Fibroblast of lung (primary cell): Measurements from ENCODE around the gene MUSK. TPM values are rescaled to one million over a fixed set of nuclear protein-coding genes. Genes with fewer than 3 reads are reported as not detected.

Experiments used
- DNase-seq, 2 donors: peaks; one replicate each; pipeline versions ENCODE4 v3.0.0 to v3.0.0-alpha.2; 2010; ENCODE audit warnings: low read depth in 2 of 2
- H2AFZ ChIP-seq: 2 replicates; pipeline ENCODE4 v1.5.1; 2012; ENCODE audit warnings: low read length, control low read depth, inconsistent platforms
- H3K27ac ChIP-seq: 2 replicates; pipeline ENCODE4 v1.5.1; 2011; ENCODE audit warnings: low read length, control low read depth; ENCODE audit not compliant: insufficient read depth
- H3K27me3 ChIP-seq: 2 replicates; pipeline ENCODE4 v1.5.1; 2011; ENCODE audit warnings: mild to moderate bottlenecking, low read length; ENCODE audit not compliant: control insufficient read depth, insufficient read depth
- H3K36me3 ChIP-seq: 2 replicates; pipeline ENCODE4 v1.5.1; 2011; ENCODE audit warnings: low read length; ENCODE audit not compliant: control insufficient read depth, insufficient read depth
- H3K4me1 ChIP-seq: 2 replicates; pipeline ENCODE4 v1.5.1; 2011; ENCODE audit warnings: low read length; ENCODE audit not compliant: control insufficient read depth, insufficient read depth; ENCODE audit errors: extremely low read depth
- H3K4me2 ChIP-seq: 2 replicates; pipeline ENCODE4 v1.5.1; 2011; ENCODE audit warnings: low read length, control low read depth; ENCODE audit not compliant: insufficient read depth; ENCODE audit errors: extremely low read depth
- H3K4me3 ChIP-seq, 4 experiments: fragments of 200-600 bp in 1 of 4; sonication (generic) in 1 of 4; replicated peaks in 1 of 4; 2 replicates each; pipeline ENCODE4 v1.5.1; 2011 to 2016; ENCODE audit warnings: low read length in 4 of 4, low read depth in 3 of 4, mild to moderate bottlenecking in 3 of 4, control low read depth in 2 of 4, inconsistent platforms in 1 of 4, mixed read lengths in 1 of 4; ENCODE audit not compliant: insufficient read depth in 1 of 4; ENCODE audit errors: control extremely low read depth in 1 of 4
- H3K79me2 ChIP-seq: 2 replicates; pipeline ENCODE4 v1.5.1; 2012; ENCODE audit warnings: mild to moderate bottlenecking, low read length, inconsistent platforms; ENCODE audit not compliant: control insufficient read depth, insufficient read depth
- H3K9ac ChIP-seq: 2 replicates; pipeline ENCODE4 v1.5.1; 2011; ENCODE audit warnings: mild to moderate bottlenecking, low read length, control low read depth; ENCODE audit not compliant: insufficient read depth
- H3K9me3 ChIP-seq: 2 replicates; pipeline ENCODE4 v1.5.1; 2012; ENCODE audit warnings: low read depth, low read length; ENCODE audit not compliant: control insufficient read depth, insufficient read depth
- H4K20me1 ChIP-seq: 2 replicates; pipeline ENCODE4 v1.5.1; 2011; ENCODE audit warnings: low read length; ENCODE audit not compliant: control insufficient read depth, insufficient read depth; ENCODE audit errors: extremely low read depth
- CTCF ChIP-seq, 2 donors: IDR thresholded peaks in 1 of 2; conservative IDR thresholded peaks in 1 of 2; 1 replicate in 1 of 2; 2 replicates in 1 of 2; pipeline ENCODE4 v1.5.1; 2011 to 2012; ENCODE audit warnings: low read length in 2 of 2, control low read depth in 1 of 2, inconsistent platforms in 1 of 2, low read depth in 1 of 2, mild to moderate bottlenecking in 1 of 2
- EZH2 ChIP-seq: IDR thresholded peaks from 2 replicates; pipeline ENCODE4 v1.5.1; 2012; ENCODE audit warnings: low read length, control low read depth, mild to moderate bottlenecking; ENCODE audit errors: missing control alignments
- polyA plus RNA-seq, 2 donors: library from polyadenylated mRNA; depleted of rRNA in 1 of 2; stranded (reverse) in 1 of 2; unstranded in 1 of 2; fragments of >200 nt; gene quantifications; 2 replicates each; pipeline ENCODE4 v1.2.1, GENCODE V29; 2011 to 2012; ENCODE audit warnings: missing spikeins in 1 of 2
- total RNA-seq: library from RNA; depleted of rRNA; stranded (reverse); fragments of >200 nt; gene quantifications from 2 replicates; pipeline ENCODE4 v1.2.1, GENCODE V29; 2014

MUSK gene
- total and polyA plus RNA-seq, 2 donors (not counting 1 experiment from before 2014, with no cell fraction given): 0.31 to 0.66 TPM

GRCh38 chr9:110745676-110746075, 77.1 kb downstream of the MUSK start:
- peak in 1 of 2 donors; percentile 38 for DNase-seq
- no peaks in the 10 kb centered on the region for H3K36me3 ChIP-seq
- no peaks in the 10 kb centered on the region for H4K20me1 ChIP-seq

GRCh38 chr9:110746211-110746930, 77.8 kb downstream of the MUSK start:
- H3K4me1 ChIP-seq: peaks cover 41% of the 10 kb centered on the region
- H3K4me2 ChIP-seq: no peak overlapping the region

More at GRCh38 chr9:110745676-110746075, 77.1 kb downstream of the MUSK start:
- TF ChIP-seq CTCF (conservative IDR thresholded peaks at IDR 0.05 in 1 of 2, IDR thresholded peaks at IDR 0.05 in 1 of 2; ENCODE audit: low read depth in 1 of 2, low read length in 2 of 2) (no peak), EZH2 (no peak)
- Histone ChIP-seq H3K9me3 (no peaks in the 10 kb centered on the region), H3K27ac (peak overlapping the region; percentile 93), H3K4me1 (peaks cover 41% of the 10 kb centered on the region), H3K9ac (no peak overlapping the region), H3K27me3 (no peaks in the 10 kb centered on the region), H3K79me2 (no peaks in the 10 kb centered on the region), H3K4me3 (no peak overlapping the region), H3K4me2 (peak overlapping the region; percentile 27), H2AFZ (no peak overlapping the region)

More at GRCh38 chr9:110746211-110746930, 77.8 kb downstream of the MUSK start:
- H3K9me3 ChIP-seq: no peaks in the 10 kb centered on the region
- DNase-seq: peak in 1 of 2 donors; percentile 38
- H3K27ac ChIP-seq: peak overlapping the region; percentile 93
- H3K36me3 ChIP-seq: no peaks in the 10 kb centered on the region
- no peak overlapping the region for H3K9ac ChIP-seq
- no peaks in the 10 kb centered on the region for H4K20me1 ChIP-seq
- H3K79me2 ChIP-seq: no peaks in the 10 kb centered on the region
- H3K27me3 ChIP-seq: no peaks in the 10 kb centered on the region
- no peak overlapping the region for H3K4me3 ChIP-seq
- no peak overlapping the region for H2AFZ ChIP-seq
- TF ChIP-seq CTCF (conservative IDR thresholded peaks at IDR 0.05 in 1 of 2, IDR thresholded peaks at IDR 0.05 in 1 of 2; ENCODE audit: low read depth in 1 of 2, low read length in 2 of 2) (no peak), EZH2 (no peak)
